GM12891 (cell line): ENCODE data around the gene TNFRSF11A.

ENCODE experiments used
- POLR2A ChIP-seq: IDR thresholded peaks from 2 replicates; pipeline ENCODE4 v1.6.1; 2011; ENCODE audit warnings: low read depth, low read length, control low read depth
- POLR2AphosphoS5 ChIP-seq: IDR thresholded peaks from 2 replicates; pipeline ENCODE4 v1.6.1; 2011; ENCODE audit warnings: low read depth, low read length, control low read depth

- TF ChIP-seq POLR2A: no peak
- no peak for TF ChIP-seq POLR2AphosphoS5
These were observed 101.0 kb downstream of the TNFRSF11A start for GRCh38 chr18:62426191-62426488.
